GM12873 (cell line): Measurements from ENCODE around the gene TOLLIP.

Source experiments
- CTCF ChIP-seq: IDR thresholded peaks from 2 replicates; pipeline ENCODE4 v1.5.1; 2012; ENCODE audit warnings: low read depth, mild to moderate bottlenecking, moderate library complexity, low read length, control low read depth; ENCODE audit not compliant: insufficient read depth; ENCODE audit errors: missing control alignments

The TOLLIP gene

GRCh38 chr11:1303126-1303821, 6.2 kb downstream of the TOLLIP start:
- TF ChIP-seq CTCF = no peak

- TF ChIP-seq CTCF = no peak
These were observed 6.8 kb downstream of the TOLLIP start for GRCh38 chr11:1302461-1303125.

GRCh38 chr11:1302041-1302460, 7.4 kb downstream of the TOLLIP start:
- no peak for TF ChIP-seq CTCF

GRCh38 chr11:1301220-1302000, 8.0 kb downstream of the TOLLIP start:
- TF ChIP-seq CTCF = no peak

GRCh38 chr11:1300569-1301187, 8.8 kb downstream of the TOLLIP start:
- TF ChIP-seq CTCF = no peak

GRCh38 chr11:1300121-1300520, 9.3 kb downstream of the TOLLIP start:
- TF ChIP-seq CTCF = no peak

- TF ChIP-seq CTCF = no peak
These were observed 9.8 kb downstream of the TOLLIP start for GRCh38 chr11:1299621-1300020.
